Activated naive CD4-positive, alpha-beta T cell treated with anti-CD3 and anti-CD28 coated beads, Interleukin-2, amount 50 U/mL, for 24 hours (primary cell): Measurements from ENCODE around the gene CLDN14.
A peak's percentile ranks its signal among the peaks of the same experiment; 100 is the strongest.

Experiments
- H3K27ac Mint-ChIP-seq: one replicate; pipeline ENCODE4 v1.8.0; 2021; ENCODE audit warnings: mild to moderate bottlenecking, mixed read lengths
- H3K27me3 Mint-ChIP-seq: one replicate; pipeline ENCODE4 v1.8.0; 2021; ENCODE audit warnings: mixed read lengths
- H3K36me3 Mint-ChIP-seq: one replicate; pipeline ENCODE4 v1.8.0; 2021; ENCODE audit warnings: mixed read lengths
- H3K4me1 Mint-ChIP-seq: one replicate; pipeline ENCODE4 v1.8.0; 2021; ENCODE audit warnings: mixed read lengths
- H3K4me3 Mint-ChIP-seq: one replicate; pipeline ENCODE4 v1.8.0; 2021; ENCODE audit warnings: mild to moderate bottlenecking, mixed read lengths
- H3K9me3 Mint-ChIP-seq: one replicate; pipeline ENCODE4 v1.8.0; 2021; ENCODE audit warnings: mixed read lengths

The CLDN14 gene

DNA sequence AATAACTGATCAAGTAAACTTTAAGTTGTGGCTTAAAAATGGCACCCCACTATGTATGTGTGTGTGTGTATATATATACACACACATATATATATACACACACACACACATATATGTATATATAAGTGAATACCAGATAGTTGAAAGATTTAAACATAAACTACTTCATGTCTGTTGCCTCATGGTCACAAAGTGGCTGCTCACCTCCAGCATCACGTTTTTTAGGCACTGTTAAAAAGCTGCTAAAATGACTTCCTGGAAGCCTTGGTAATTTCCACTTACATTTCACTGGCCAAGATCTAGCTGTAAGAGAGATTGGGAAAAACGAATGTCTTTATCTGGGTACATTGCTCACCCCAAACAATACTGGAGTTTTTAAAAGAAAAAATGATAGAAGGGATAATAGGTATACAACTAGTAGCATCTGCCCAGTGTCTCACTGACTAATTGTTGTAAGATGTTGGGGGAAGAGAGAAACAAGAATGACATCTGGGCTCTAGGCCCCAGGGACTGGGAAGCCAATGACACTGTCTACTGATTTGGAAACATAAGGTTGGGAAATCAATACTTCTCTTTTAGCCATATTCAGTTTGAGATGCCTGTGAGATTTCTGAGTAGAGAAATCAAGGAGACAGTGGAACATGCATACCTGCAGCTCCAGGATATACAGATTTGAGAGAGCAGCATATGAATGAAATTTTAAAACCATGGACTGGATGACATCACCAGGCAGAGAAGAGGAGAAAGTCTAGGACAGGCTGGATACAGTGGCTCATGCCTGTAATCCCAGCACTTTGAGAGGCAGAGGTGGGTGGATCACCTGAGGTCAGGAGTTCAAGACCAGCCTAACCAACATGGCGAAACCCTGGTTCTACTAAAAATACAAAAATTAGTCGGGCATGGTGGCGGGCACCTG lies 42.8 kb downstream of the CLDN14 start:
- H3K4me1 Mint-ChIP-seq, result no peaks in the 10 kb centered on the region
- no peak overlapping the region for H3K4me3 Mint-ChIP-seq
- H3K36me3 Mint-ChIP-seq, result peaks cover 2% of the 10 kb centered on the region
- H3K27me3 Mint-ChIP-seq, result peaks cover 9% of the 10 kb centered on the region
- peaks cover 5% of the 10 kb centered on the region for H3K9me3 Mint-ChIP-seq
- no peak overlapping the region for H3K27ac Mint-ChIP-seq

DNA sequence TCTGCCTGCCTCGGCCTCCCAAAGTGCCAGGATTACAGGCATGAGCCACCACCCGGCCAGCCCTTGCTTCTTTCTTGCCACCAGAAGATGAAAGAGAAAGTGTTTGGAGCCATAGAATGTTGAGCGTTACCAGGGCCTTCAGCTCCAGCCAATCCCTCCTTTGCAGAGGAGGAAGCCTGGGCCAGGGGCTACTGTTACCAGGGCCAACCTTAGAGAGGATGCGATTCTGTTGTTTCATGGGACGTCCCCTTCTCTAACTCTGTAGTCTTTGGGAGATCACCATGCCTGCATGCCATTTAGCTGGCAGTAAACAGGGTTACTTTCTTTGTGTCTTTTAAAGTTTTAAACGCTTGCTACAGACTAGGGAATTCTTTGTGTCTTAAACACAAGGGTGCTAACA lies 45.8 kb downstream of the CLDN14 start:
- no peak overlapping the region for H3K27ac Mint-ChIP-seq
- H3K4me3 Mint-ChIP-seq, result no peak overlapping the region
- peaks cover 13% of the 10 kb centered on the region for H3K27me3 Mint-ChIP-seq
- H3K4me1 Mint-ChIP-seq, result peaks cover 11% of the 10 kb centered on the region
- peaks cover 2% of the 10 kb centered on the region for H3K36me3 Mint-ChIP-seq
- peaks cover 5% of the 10 kb centered on the region for H3K9me3 Mint-ChIP-seq

DNA sequence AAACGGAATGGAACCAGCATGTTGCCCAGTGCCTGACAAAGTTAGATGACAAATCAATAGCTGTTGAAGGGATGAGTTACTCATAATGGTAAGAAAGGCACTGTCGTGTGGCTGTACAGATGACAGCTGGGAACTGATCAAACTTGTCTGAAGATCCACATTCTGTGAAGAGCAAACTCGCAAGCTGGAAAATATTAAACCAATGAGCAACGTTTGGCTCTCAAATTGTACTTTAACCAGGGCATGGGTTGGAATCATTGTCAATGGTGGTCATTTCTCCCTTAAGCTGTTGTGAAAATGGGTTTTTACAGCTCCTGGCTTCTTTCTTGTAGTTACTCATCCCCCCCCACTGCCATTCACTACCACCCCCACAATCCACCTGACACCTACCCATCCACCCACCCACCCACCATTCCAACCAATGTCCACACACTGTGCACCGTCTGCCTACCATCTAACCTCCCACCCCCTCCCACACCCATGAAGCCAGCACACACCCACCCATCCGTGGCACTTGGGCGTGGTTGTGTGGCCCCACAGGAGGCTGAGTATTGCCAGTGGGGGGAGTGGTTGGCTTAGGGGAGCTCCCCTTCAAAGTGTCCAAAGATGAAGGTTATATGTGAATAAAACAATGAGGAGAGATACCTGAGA lies 46.7 kb downstream of the CLDN14 start:
- Mint-ChIP-seq H3K27ac (no peak overlapping the region), H3K4me1 (peaks cover 11% of the 10 kb centered on the region), H3K4me3 (no peak overlapping the region), H3K36me3 (peaks cover 2% of the 10 kb centered on the region), H3K9me3 (peaks cover 5% of the 10 kb centered on the region), H3K27me3 (peaks cover 13% of the 10 kb centered on the region)

DNA sequence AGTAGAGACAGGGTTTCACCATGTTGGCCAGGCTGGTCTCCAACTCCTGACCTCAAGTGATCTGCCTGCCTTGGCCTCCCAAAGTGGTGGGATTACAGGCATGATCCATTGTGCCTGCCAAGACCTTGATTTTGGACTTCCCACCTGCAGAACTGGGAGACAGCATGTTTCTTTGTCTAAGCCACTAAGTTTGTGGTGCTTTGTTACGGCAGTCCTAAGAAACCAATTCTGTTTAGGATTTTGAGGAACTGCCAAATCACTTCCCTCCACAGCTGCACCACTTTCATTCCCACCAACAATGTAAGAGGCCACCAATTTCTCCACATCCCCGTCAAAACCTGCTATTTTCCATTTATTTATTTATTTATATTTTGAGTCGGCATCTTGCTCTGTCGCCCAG lies 48.7 kb downstream of the CLDN14 start:
- Mint-ChIP-seq H3K4me3 (no peak overlapping the region), H3K27ac (no peak overlapping the region), H3K4me1 (peaks cover 11% of the 10 kb centered on the region), H3K9me3 (no peaks in the 10 kb centered on the region), H3K36me3 (peaks cover 2% of the 10 kb centered on the region), H3K27me3 (peaks cover 11% of the 10 kb centered on the region)

DNA sequence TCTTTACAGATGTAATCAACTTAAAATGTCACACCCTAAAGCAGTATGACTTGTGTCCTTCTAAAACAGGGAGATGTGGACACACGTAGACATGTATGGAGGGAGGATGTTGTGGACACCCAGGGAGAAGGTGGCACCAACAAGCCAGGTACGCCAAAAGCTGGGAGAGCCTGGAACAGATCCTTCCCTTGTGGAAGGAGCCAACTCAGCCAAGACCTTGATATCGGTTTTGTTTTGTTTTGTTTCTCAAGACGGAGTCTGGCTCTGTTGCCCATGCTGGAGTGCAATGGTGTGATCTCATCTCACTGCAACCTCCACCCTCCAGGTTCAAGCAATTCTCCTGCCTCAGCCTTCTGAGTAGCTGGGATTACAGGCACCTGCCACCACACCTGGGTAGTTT lies 49.1 kb downstream of the CLDN14 start:
- Mint-ChIP-seq H3K4me3 (no peak overlapping the region), H3K27ac (no peak overlapping the region), H3K4me1 (peaks cover 11% of the 10 kb centered on the region), H3K9me3 (no peaks in the 10 kb centered on the region), H3K36me3 (peaks cover 2% of the 10 kb centered on the region), H3K27me3 (peaks cover 11% of the 10 kb centered on the region)

DNA sequence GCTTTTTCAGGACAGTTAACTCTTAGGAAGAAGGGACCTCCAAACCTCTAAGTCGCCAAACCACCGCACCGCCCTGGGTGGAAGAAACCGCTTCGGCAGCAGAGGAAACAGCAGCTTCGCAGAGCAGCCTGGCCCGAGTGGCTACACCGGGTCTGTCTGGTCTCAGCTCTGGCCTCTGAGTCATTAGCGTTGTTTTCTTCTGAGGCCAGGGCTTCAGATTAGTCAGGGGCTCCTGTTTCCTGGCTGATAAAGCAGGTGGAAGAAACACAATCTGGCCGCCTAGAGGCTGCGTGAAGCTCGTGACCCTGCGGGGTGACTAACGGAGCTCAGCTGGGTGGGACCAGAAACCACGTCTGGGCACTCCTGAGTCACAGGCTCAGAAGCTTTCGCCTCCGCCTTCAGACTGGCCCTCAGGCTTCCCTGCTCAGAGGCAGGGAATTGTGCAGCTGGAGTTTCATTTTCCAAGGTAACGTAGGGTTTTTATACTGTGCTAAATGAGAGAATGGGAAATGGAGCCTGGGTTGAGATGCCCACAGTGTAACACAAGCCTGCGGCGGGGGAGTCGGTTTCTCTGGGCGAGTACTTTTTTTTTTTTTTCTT lies 49.9 kb downstream of the CLDN14 start:
- H3K36me3 Mint-ChIP-seq, result peaks cover 2% of the 10 kb centered on the region
- H3K9me3 Mint-ChIP-seq, result no peaks in the 10 kb centered on the region
- H3K4me1 Mint-ChIP-seq, result peaks cover 11% of the 10 kb centered on the region
- H3K27me3 Mint-ChIP-seq, result peaks cover 11% of the 10 kb centered on the region
- H3K4me3 Mint-ChIP-seq, result peak overlapping the region; percentile 81
- H3K27ac Mint-ChIP-seq, result peak overlapping the region; percentile 82

DNA sequence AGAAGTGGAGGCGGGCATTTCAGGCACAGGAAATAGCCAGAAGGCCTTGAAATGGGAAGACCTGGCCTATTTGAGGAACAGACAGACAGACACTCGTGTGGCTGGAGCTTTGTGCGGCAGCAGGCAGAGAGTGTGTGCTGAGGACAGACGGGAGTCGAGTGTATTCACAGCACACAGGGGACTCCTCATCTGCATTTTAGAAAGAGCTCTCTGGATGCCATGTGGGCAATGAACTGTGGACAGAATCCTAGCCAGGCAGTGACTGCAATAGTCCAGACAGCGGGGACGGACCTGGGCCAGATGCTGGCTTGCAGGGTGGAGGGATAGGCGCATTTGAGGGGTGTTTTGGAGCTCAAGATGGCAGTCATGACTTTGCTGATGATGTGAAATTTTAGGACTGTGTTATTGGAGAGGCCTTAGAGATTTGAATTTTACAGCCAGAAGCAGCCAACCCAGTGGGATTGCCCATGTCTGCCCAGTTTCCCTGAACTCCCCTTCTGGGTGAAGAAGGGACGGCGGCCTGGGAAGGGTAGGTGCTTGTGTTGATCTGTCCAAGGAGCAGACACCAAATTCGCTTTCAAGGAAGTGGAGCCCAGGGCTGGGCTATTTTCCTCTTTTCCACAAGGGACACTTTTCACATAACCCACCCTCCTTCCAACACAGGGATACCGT lies 51.0 kb downstream of the CLDN14 start:
- H3K36me3 Mint-ChIP-seq, result peaks cover 2% of the 10 kb centered on the region
- H3K4me3 Mint-ChIP-seq, result no peak overlapping the region
- H3K27ac Mint-ChIP-seq, result no peak overlapping the region
- peaks cover 11% of the 10 kb centered on the region for H3K4me1 Mint-ChIP-seq
- peaks cover 7% of the 10 kb centered on the region for H3K27me3 Mint-ChIP-seq
- H3K9me3 Mint-ChIP-seq, result no peaks in the 10 kb centered on the region

DNA sequence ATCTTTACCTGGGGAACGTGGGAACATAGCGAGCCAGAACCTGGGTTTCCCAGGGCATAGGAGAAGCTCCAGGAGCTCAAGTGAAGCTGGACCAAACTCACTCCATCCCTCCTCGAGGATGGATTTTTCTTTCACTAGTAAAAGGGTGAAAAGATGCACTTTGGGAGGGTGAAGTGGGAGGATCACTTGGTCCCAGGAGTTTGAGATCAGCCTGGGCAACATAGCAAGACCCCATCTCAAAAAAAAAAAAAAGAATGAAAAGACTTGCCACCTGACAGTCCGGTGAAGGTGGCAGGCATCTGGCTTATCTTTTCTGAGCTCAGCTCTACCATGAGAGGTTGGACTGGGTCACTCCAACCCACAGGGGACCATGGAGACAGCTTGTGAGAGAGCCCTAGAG lies 52.4 kb downstream of the CLDN14 start:
- Mint-ChIP-seq H3K27me3 (peaks cover 7% of the 10 kb centered on the region), H3K27ac (no peak overlapping the region), H3K9me3 (no peaks in the 10 kb centered on the region), H3K4me1 (peaks cover 11% of the 10 kb centered on the region), H3K36me3 (no peaks in the 10 kb centered on the region), H3K4me3 (no peak overlapping the region)

DNA sequence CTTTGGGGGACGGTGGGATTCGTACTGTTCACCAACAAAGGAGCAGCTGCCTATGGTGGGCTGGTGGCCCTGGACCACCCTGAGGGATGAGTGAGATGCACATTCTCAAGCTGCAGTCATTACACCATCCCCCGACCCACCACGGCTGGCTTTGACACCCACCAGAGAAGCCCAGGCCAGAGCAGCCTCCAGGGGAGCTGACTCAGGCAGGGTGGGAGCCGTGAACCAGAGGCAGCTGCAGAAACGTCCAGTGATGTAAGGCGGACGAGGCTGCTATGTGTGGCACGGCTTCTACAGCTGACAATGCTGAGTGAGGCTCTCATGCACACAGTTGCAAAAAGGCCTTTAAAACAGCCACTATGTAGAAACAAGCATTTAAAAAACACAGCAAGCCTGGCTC lies 54.6 kb downstream of the CLDN14 start:
- H3K27me3 Mint-ChIP-seq, result peaks cover 1% of the 10 kb centered on the region
- H3K9me3 Mint-ChIP-seq, result no peaks in the 10 kb centered on the region
- no peak overlapping the region for H3K27ac Mint-ChIP-seq
- H3K4me1 Mint-ChIP-seq, result peaks cover 6% of the 10 kb centered on the region
- H3K4me3 Mint-ChIP-seq, result no peak overlapping the region
- H3K36me3 Mint-ChIP-seq, result peaks cover 1% of the 10 kb centered on the region

DNA sequence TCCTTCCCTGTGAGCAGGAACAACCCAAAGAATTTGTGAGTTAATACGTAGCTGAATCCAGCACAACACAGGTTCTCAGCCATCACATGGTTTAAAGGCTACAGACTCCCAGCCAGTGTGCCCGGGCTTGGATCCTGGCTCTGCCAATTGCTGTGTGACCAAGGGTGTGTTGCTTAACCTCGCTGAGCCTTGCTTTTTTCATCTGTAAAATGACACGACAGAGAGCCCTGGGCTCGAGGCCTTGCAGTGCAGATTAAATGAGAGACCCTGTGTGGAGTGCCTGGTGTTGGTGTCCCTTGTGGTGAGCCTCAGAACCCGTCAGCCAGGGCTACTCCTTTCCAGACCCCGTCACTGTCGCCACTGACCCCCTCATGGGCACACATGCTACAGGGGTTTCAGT lies 55.3 kb downstream of the CLDN14 start:
- Mint-ChIP-seq H3K27ac (no peak overlapping the region), H3K9me3 (no peaks in the 10 kb centered on the region), H3K4me1 (no peaks in the 10 kb centered on the region), H3K36me3 (peaks cover 2% of the 10 kb centered on the region), H3K27me3 (no peaks in the 10 kb centered on the region), H3K4me3 (no peak overlapping the region)

DNA sequence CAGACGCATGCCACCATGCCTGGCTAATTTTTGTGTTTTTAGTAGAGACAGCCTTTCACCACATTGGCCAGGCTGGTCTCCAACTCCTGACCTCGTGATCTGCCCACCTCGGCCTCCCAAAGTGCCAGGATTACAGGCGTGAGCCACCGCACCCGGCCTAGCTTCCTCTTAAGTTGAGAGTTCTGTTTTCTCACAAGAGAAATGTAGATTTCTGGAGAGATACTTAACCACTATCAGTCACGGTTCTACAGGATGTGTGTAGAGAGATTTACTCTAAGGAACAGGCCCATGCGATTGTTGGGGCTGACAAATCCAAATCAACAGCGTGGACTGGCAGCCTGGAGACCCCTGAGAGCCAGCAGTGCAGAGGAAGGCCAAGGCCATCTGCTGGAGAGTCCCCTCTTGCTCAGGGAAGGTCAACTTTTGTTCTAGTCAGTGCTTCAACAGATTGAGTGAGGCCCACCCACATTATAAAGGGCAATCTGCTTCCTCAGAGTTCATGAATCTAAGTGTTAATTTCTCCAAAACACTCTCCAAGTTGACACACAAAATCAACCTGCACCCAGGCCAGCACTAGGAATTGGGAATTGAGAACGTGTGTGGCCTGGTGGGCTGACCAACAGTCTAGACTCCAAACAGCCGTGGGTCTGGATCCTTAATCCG lies 56.0 kb downstream of the CLDN14 start:
- H3K27me3 Mint-ChIP-seq, result no peaks in the 10 kb centered on the region
- H3K4me1 Mint-ChIP-seq, result no peaks in the 10 kb centered on the region
- no peaks in the 10 kb centered on the region for H3K9me3 Mint-ChIP-seq
- no peak overlapping the region for H3K27ac Mint-ChIP-seq
- H3K4me3 Mint-ChIP-seq, result no peak overlapping the region
- H3K36me3 Mint-ChIP-seq, result peaks cover 2% of the 10 kb centered on the region

DNA sequence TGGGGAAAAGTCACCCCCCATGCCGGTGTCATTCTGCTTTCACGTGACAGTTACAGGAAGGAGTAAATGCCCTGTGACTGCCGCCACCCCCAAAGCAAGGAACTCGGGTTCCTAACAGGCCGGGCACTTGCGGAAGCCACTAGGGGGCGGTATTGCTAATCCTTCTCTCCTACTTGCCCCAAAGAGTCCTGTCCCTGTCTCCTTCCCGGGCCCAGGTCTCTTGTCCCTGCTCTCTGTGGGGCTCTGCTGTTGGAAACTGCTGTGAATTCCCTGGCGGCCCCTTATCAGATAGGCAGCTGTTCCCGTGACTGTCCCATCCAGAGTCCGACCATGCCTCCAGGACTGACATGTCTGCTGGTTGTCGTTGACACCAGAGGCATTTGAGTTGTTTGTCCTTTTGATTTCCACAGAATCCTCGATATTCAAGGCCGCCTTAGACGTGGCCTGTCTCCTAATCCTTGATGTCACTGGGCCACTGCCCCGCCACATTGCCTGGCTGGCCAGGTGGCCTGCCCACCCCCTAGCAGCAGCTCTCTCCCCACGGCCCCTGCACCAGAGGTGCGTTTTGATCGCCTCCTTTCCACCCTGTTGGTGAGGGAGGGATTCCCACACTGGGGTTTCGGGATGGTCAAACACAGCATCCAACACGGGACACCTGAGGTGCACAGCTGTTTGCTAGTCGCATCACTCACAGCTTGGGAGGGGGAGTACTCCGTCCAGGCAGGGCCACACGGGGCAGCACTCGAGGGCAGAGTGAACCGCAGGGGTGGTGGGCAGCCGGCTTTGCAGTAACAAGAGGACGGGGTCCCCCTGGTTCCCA lies 57.4 kb downstream of the CLDN14 start:
- no peaks in the 10 kb centered on the region for H3K9me3 Mint-ChIP-seq
- H3K4me1 Mint-ChIP-seq, result no peaks in the 10 kb centered on the region
- H3K27me3 Mint-ChIP-seq, result no peaks in the 10 kb centered on the region
- no peak overlapping the region for H3K27ac Mint-ChIP-seq
- H3K4me3 Mint-ChIP-seq, result no peak overlapping the region
- peaks cover 2% of the 10 kb centered on the region for H3K36me3 Mint-ChIP-seq

DNA sequence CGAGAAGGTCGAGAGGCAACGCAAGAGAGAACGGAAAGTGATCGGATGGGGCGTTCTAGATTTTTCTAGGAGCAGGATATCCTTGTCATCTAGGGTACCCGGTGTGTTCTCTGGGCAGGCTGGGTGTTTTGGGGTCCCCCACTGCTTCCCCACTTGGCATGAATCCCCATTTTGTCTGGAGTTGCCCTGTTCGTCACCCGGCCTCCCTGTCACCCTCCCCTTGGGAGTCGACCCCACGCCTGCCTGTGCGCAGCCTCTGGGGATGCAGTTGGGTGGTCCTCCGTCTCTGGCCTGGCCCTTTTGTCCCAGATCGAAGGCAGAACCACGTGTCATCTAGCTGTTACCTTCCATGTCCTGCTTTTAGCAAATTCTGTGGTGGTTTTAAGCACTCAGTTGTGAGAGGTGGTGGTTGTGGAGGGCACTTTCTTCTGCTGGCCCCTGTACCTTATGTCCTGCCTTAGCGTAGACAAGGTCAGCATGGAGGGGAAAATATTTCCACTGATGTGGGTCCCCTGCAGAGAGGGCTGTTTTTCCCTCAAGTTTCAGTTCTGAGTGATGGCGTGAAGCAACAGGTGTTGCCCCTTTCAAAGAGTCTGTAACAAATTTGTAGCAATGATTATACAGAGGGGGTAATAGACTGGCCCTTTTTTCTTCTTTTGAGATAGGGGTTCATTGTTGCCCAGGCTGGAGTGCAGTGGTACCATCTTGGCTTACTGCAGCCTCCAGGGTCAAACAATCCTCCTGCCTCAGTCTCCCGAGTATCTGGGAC lies 59.2 kb downstream of the CLDN14 start:
- H3K4me1 Mint-ChIP-seq, result no peaks in the 10 kb centered on the region
- no peaks in the 10 kb centered on the region for H3K27me3 Mint-ChIP-seq
- peaks cover 7% of the 10 kb centered on the region for H3K36me3 Mint-ChIP-seq
- H3K4me3 Mint-ChIP-seq, result no peak overlapping the region
- peak overlapping the region; percentile 35 for H3K27ac Mint-ChIP-seq
- no peaks in the 10 kb centered on the region for H3K9me3 Mint-ChIP-seq

DNA sequence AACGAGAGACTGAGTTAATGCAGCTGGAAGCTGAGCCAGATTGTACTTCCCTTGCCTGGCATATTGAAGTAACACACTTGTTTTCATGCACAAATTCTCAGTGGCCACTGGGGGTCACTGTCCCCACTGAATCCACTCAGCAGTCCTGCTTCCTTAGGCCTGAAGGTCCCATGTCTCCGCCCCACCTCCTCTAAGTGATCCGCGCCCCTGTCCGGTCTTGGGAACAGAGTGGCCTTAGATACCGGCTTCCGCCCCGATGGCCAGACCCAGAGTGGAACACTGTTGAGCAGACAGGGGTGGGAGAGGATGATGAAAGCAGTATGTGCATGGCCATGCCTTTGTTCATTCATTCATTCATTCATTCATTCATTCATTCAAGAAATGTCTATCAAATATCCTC lies 59.9 kb downstream of the CLDN14 start:
- Mint-ChIP-seq H3K4me3 (no peak overlapping the region), H3K27me3 (no peaks in the 10 kb centered on the region), H3K4me1 (no peaks in the 10 kb centered on the region), H3K27ac (no peak overlapping the region), H3K9me3 (no peaks in the 10 kb centered on the region), H3K36me3 (peaks cover 7% of the 10 kb centered on the region)
